Right atrium auricular region (tissue), 2 donors: ENCODE data around the gene ASB6. TPM values are rescaled to one million over a fixed set of nuclear protein-coding genes. Genes with fewer than 3 reads are reported as not detected.

Experiments used
- DNase-seq: peaks from one replicate; pipeline ENCODE4 v3.0.0-alpha.2; 2019; ENCODE audit warnings: low spot score
- H3K27ac ChIP-seq, 2 donors: fragments of 200-600 bp; sonication (generic); 1 replicate in 1 of 2; 2 replicates in 1 of 2; pipeline ENCODE4 v1.5.1; 2016 to 2019
- H3K27me3 ChIP-seq, 2 donors: fragments of 200-600 bp; sonication (generic); one replicate each; pipeline versions ENCODE4 v1.5.1 to v1.6.0; 2017 to 2019
- H3K36me3 ChIP-seq: fragments of 200-600 bp; sonication (generic); one replicate; pipeline ENCODE4 v1.5.1; 2016
- H3K4me1 ChIP-seq, 2 donors: fragments of 200-600 bp; sonication (generic); one replicate each; pipeline versions ENCODE4 v1.5.1 to v1.6.0; 2017 to 2019
- H3K4me3 ChIP-seq, 2 donors: fragments of 200-600 bp; sonication (generic); 1 replicate in 1 of 2; 2 replicates in 1 of 2; pipeline ENCODE4 v1.5.1; 2017 to 2019; ENCODE audit warnings: mild to moderate bottlenecking in 1 of 2, moderate library complexity in 1 of 2
- H3K9me3 ChIP-seq, 2 donors: fragments of 200-600 bp; sonication (generic); one replicate each; pipeline ENCODE4 v1.5.1; 2019
- CTCF ChIP-seq, 2 donors: fragments of 200-600 bp; sonication (generic); IDR thresholded peaks; one replicate each; pipeline ENCODE4 v1.5.1; 2019; ENCODE audit warnings: antibody characterized with exemption in 2 of 2
- total RNA-seq, 2 donors: library from RNA; depleted of rRNA; stranded (reverse); fragments of >200 nt; gene quantifications; one replicate each; pipeline ENCODE4 v1.1.0, GENCODE V29; 2016

ASB6 gene
- total RNA-seq, 2 donors from 2014 or later, result 10.2 to 12.6 TPM

GRCh38 chr9:129676975-129677374, 35.0 kb upstream of the ASB6 start:
- DNase-seq, result no peak
- TF ChIP-seq CTCF (IDR thresholded peaks at IDR 0.05), result no peak
- H3K36me3 ChIP-seq, result no peaks in the 10 kb centered on the region
- H3K27ac ChIP-seq, result no peak overlapping the region
- H3K4me3 ChIP-seq, result no peak overlapping the region
- no peaks in the 10 kb centered on the region for H3K4me1 ChIP-seq
- no peaks in the 10 kb centered on the region for H3K9me3 ChIP-seq
- H3K27me3 ChIP-seq, result no peaks in the 10 kb centered on the region

GRCh38 chr9:129676287-129676686, 34.3 kb upstream of the ASB6 start:
- no peaks in the 10 kb centered on the region for H3K4me1 ChIP-seq
- no peak for DNase-seq
- no peaks in the 10 kb centered on the region for H3K9me3 ChIP-seq
- H3K27ac ChIP-seq, result no peak overlapping the region
- no peaks in the 10 kb centered on the region for H3K27me3 ChIP-seq
- no peak for TF ChIP-seq CTCF (IDR thresholded peaks at IDR 0.05)
- H3K36me3 ChIP-seq, result no peaks in the 10 kb centered on the region
- H3K4me3 ChIP-seq, result no peak overlapping the region

GRCh38 chr9:129675620-129676019, 33.7 kb upstream of the ASB6 start:
- TF ChIP-seq CTCF (IDR thresholded peaks at IDR 0.05), result no peak

GRCh38 chr9:129674229-129674628, 32.3 kb upstream of the ASB6 start:
- Histone ChIP-seq H3K36me3 (no peaks in the 10 kb centered on the region), H3K27ac (no peak overlapping the region), H3K27me3 (no peaks in the 10 kb centered on the region), H3K4me1 (no peaks in the 10 kb centered on the region), H3K9me3 (no peaks in the 10 kb centered on the region), H3K4me3 (no peak overlapping the region)
- no peak for DNase-seq
- TF ChIP-seq CTCF (IDR thresholded peaks at IDR 0.05), result no peak

More at GRCh38 chr9:129675620-129676019, 33.7 kb upstream of the ASB6 start:
- H3K9me3 ChIP-seq, result no peaks in the 10 kb centered on the region
- no peak overlapping the region for H3K4me3 ChIP-seq
- no peak overlapping the region for H3K27ac ChIP-seq
- no peak for DNase-seq
- no peaks in the 10 kb centered on the region for H3K4me1 ChIP-seq
- no peaks in the 10 kb centered on the region for H3K27me3 ChIP-seq
- no peaks in the 10 kb centered on the region for H3K36me3 ChIP-seq

- Histone ChIP-seq H3K27me3 (no peaks in the 10 kb centered on the region), H3K4me1 (no peaks in the 10 kb centered on the region), H3K27ac (no peak overlapping the region), H3K9me3 (no peaks in the 10 kb centered on the region), H3K4me3 (no peak overlapping the region), H3K36me3 (no peaks in the 10 kb centered on the region)
- no peak for TF ChIP-seq CTCF (IDR thresholded peaks at IDR 0.05)
- no peak for DNase-seq
Observed at GRCh38 chr9:129673602-129674001, 31.7 kb upstream of the ASB6 start.

- no peaks in the 10 kb centered on the region for H3K4me1 ChIP-seq
- no peak for DNase-seq
- H3K9me3 ChIP-seq, result no peaks in the 10 kb centered on the region
- H3K36me3 ChIP-seq, result no peaks in the 10 kb centered on the region
- no peak overlapping the region for H3K4me3 ChIP-seq
- H3K27ac ChIP-seq, result no peak overlapping the region
- no peak for TF ChIP-seq CTCF (IDR thresholded peaks at IDR 0.05)
- H3K27me3 ChIP-seq, result no peaks in the 10 kb centered on the region
Observed at GRCh38 chr9:129672702-129673101, 30.8 kb upstream of the ASB6 start.
